ENCODE data around the gene GNAQ. TPM values are rescaled to one million over a fixed set of nuclear protein-coding genes. Genes with fewer than 3 reads are reported as not detected.

Gene GNAQ
- total RNA-seq, 1 experiment from 2014 or later: 0.51 TPM

GRCh38 chr9:78011049-78011448 lies 20.6 kb downstream of the GNAQ start:
- no peak overlapping the region for H3K4me2 ChIP-seq (ENCODE audit: low read length)
- H3K9ac ChIP-seq (ENCODE audit: low read length): no peak overlapping the region
- no peaks in the 10 kb centered on the region for H3K9me2 ChIP-seq (replicated peaks; ENCODE audit: low read length)
- no peaks in the 10 kb centered on the region for H3K9me3 ChIP-seq (ENCODE audit: low read length)
- TF ChIP-seq EZH2phosphoT487 (IDR thresholded peaks at IDR 0.05; ENCODE audit: borderline replicate concordance, low read length): no peak
- no peak for TF ChIP-seq EZH2 (IDR thresholded peaks at IDR 0.05; ENCODE audit: low read length, unreplicated experiment)
- TF ChIP-seq CTCF (conservative IDR thresholded peaks at IDR 0.05; ENCODE audit: low read depth, low read length): no peak
- ChIA-PET POLR2A (ENCODE audit: unreplicated experiment) (no interaction called here), CTCF (no interaction called here)
- no peak overlapping the region for H2AFZ ChIP-seq (ENCODE audit: low read length)
- H4K20me1 ChIP-seq (ENCODE audit: low read length): no peaks in the 10 kb centered on the region
- no TSS peak for BruUV-seq (replicated peaks)
- DNase-seq (no peak), ATAC-seq (no peak)
- no peak overlapping the region for H3K4me3 ChIP-seq (ENCODE audit: low read length)
- H3K27me3 ChIP-seq (ENCODE audit: low read length): no peaks in the 10 kb centered on the region
- no peaks in the 10 kb centered on the region for H3K4me1 ChIP-seq (ENCODE audit: insufficient read depth, low read length)
- H3K36me3 ChIP-seq (ENCODE audit: low read depth, low read length): no peaks in the 10 kb centered on the region
- H3K27ac ChIP-seq (ENCODE audit: low read length): no peak overlapping the region
- intact Hi-C loops (cut with micrococcal nuclease): no loop called here
- no peaks in the 10 kb centered on the region for H3K79me2 ChIP-seq (ENCODE audit: low read length)
- no peaks in the 10 kb centered on the region for H3F3A ChIP-seq (ENCODE audit: low read length, unreplicated experiment)

- ChIA-PET CTCF (no interaction called here), POLR2A (ENCODE audit: unreplicated experiment) (no interaction called here)
- TF ChIP-seq CTCF (conservative IDR thresholded peaks at IDR 0.05; ENCODE audit: low read depth, low read length) (no peak), EZH2phosphoT487 (IDR thresholded peaks at IDR 0.05; ENCODE audit: borderline replicate concordance, low read length) (no peak), EZH2 (IDR thresholded peaks at IDR 0.05; ENCODE audit: low read length, unreplicated experiment) (no peak)
- Histone ChIP-seq H3K9me3 (ENCODE audit: low read length) (no peaks in the 10 kb centered on the region), H3F3A (ENCODE audit: low read length, unreplicated experiment) (no peaks in the 10 kb centered on the region), H3K4me2 (ENCODE audit: low read length) (no peak overlapping the region), H3K27ac (ENCODE audit: low read length) (no peak overlapping the region), H4K20me1 (ENCODE audit: low read length) (no peaks in the 10 kb centered on the region), H3K4me3 (ENCODE audit: low read length) (no peak overlapping the region), H3K36me3 (ENCODE audit: low read depth, low read length) (no peaks in the 10 kb centered on the region), H3K9ac (ENCODE audit: low read length) (no peak overlapping the region), H3K27me3 (ENCODE audit: low read length) (no peaks in the 10 kb centered on the region), H3K79me2 (ENCODE audit: low read length) (no peaks in the 10 kb centered on the region), H3K9me2 (replicated peaks; ENCODE audit: low read length) (no peaks in the 10 kb centered on the region), H2AFZ (ENCODE audit: low read length) (no peak overlapping the region), H3K4me1 (ENCODE audit: insufficient read depth, low read length) (no peaks in the 10 kb centered on the region)
- DNase-seq: no peak
- no peak for ATAC-seq
- BruUV-seq (replicated peaks): no TSS peak
- intact Hi-C loops (cut with micrococcal nuclease): no loop called here
These were observed 21.2 kb downstream of the GNAQ start for GRCh38 chr9:78010445-78010844.

- H3K9me2 ChIP-seq (replicated peaks; ENCODE audit: low read length): no peaks in the 10 kb centered on the region
- no TSS peak for BruUV-seq (replicated peaks)
- no peaks in the 10 kb centered on the region for H3K4me1 ChIP-seq (ENCODE audit: insufficient read depth, low read length)
- no peak overlapping the region for H2AFZ ChIP-seq (ENCODE audit: low read length)
- CTCF ChIA-PET: no interaction called here
- no peaks in the 10 kb centered on the region for H3K9me3 ChIP-seq (ENCODE audit: low read length)
- H3K36me3 ChIP-seq (ENCODE audit: low read depth, low read length): no peaks in the 10 kb centered on the region
- H3K9ac ChIP-seq (ENCODE audit: low read length): no peak overlapping the region
- no peak overlapping the region for H3K27ac ChIP-seq (ENCODE audit: low read length)
- no peak overlapping the region for H3K4me2 ChIP-seq (ENCODE audit: low read length)
- no peaks in the 10 kb centered on the region for H3K27me3 ChIP-seq (ENCODE audit: low read length)
- ATAC-seq (no peak), DNase-seq (no peak)
- no peaks in the 10 kb centered on the region for H4K20me1 ChIP-seq (ENCODE audit: low read length)
- H3K4me3 ChIP-seq (ENCODE audit: low read length): no peak overlapping the region
- POLR2A ChIA-PET (ENCODE audit: unreplicated experiment): no interaction called here
- TF ChIP-seq EZH2 (IDR thresholded peaks at IDR 0.05; ENCODE audit: low read length, unreplicated experiment): no peak
- TF ChIP-seq EZH2phosphoT487 (IDR thresholded peaks at IDR 0.05; ENCODE audit: borderline replicate concordance, low read length): no peak
- TF ChIP-seq CTCF (conservative IDR thresholded peaks at IDR 0.05; ENCODE audit: low read depth, low read length): no peak
- intact Hi-C loops (cut with micrococcal nuclease): no loop called here
- no peaks in the 10 kb centered on the region for H3F3A ChIP-seq (ENCODE audit: low read length, unreplicated experiment)
- H3K79me2 ChIP-seq (ENCODE audit: low read length): no peaks in the 10 kb centered on the region
These were observed 22.4 kb downstream of the GNAQ start for GRCh38 chr9:78009186-78009585.
